Duodenal mucosa (tissue), 2 donors: ENCODE results near the gene KLHL4.
"Not testable (repeated sequence)": the region's sequence is repeated elsewhere in the genome, so short reads cannot be mapped to it uniquely, and the experiment has no call there.

Source experiments
- H3K27ac ChIP-seq: one replicate; pipeline ENCODE4 v1.7.0; 2013; ENCODE audit warnings: low read depth, low read length
- H3K27me3 ChIP-seq, 2 donors: one replicate each; pipeline ENCODE4 v1.7.0; 2013; ENCODE audit warnings: low read length in 2 of 2, control low read depth in 1 of 2; ENCODE audit not compliant: insufficient read depth in 2 of 2, control insufficient read depth in 1 of 2
- H3K36me3 ChIP-seq, 2 donors: one replicate each; pipeline ENCODE4 v1.7.0; 2013; ENCODE audit warnings: low read length in 2 of 2, control low read depth in 1 of 2; ENCODE audit not compliant: insufficient read depth in 2 of 2, control insufficient read depth in 1 of 2
- H3K4me1 ChIP-seq, 2 donors: one replicate each; pipeline ENCODE4 v1.7.0; 2013; ENCODE audit warnings: low read length in 2 of 2, control low read depth in 1 of 2; ENCODE audit not compliant: insufficient read depth in 2 of 2, control insufficient read depth in 1 of 2
- H3K4me3 ChIP-seq, 2 donors: one replicate each; pipeline ENCODE4 v1.7.0; 2013; ENCODE audit warnings: low read length in 2 of 2, low read depth in 1 of 2
- H3K9ac ChIP-seq, 2 donors: one replicate each; pipeline ENCODE4 v1.7.0; 2013; ENCODE audit warnings: low read length in 2 of 2, low read depth in 1 of 2
- H3K9me3 ChIP-seq, 2 donors: one replicate each; pipeline ENCODE4 v1.7.0; 2013; ENCODE audit warnings: low read length in 2 of 2, control low read depth in 1 of 2; ENCODE audit not compliant: control insufficient read depth in 1 of 2

Gene KLHL4

DNA sequence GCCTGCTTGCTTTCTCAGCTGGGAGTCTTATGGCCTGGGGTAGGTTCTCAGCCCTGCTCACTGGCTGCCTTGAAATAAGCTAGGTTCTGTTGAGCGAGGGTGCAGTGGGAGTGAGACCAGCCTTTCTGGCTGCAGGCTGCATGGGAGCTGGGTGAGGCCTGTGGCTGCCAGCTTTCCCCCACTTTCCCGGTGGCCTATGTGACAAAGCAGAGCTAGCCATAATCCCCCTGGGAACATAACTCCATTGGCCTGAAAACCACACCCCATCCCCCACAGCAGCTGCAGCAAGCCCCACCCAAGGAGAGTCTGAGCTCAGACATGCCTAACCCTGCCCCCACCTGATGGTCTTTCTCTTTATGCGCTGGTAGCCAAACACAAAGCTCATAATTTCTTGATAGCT, 118.9 kb downstream of the KLHL4 start:
- Histone ChIP-seq H3K4me3 (no peak overlapping the region), H3K27ac (no peak overlapping the region), H3K36me3 (no peaks in the 10 kb centered on the region), H3K9me3 (no peaks in the 10 kb centered on the region), H3K4me1 (no peaks in the 10 kb centered on the region), H3K27me3 (no peaks in the 10 kb centered on the region), H3K9ac (no peak overlapping the region)

GRCh38 chrX:87641439-87641838, 123.8 kb downstream of the KLHL4 start:
- H3K36me3 ChIP-seq, H3K27me3 ChIP-seq, H3K27ac ChIP-seq, H3K9me3 ChIP-seq, H3K4me1 ChIP-seq, H3K9ac ChIP-seq, H3K4me3 ChIP-seq: not testable (repeated sequence)

GRCh38 chrX:87661761-87662160, 144.2 kb downstream of the KLHL4 start:
- no peak overlapping the region for H3K9ac ChIP-seq
- no peak overlapping the region for H3K27ac ChIP-seq
- H3K9me3 ChIP-seq: no peaks in the 10 kb centered on the region
- no peaks in the 10 kb centered on the region for H3K36me3 ChIP-seq
- no peaks in the 10 kb centered on the region for H3K27me3 ChIP-seq
- H3K4me1 ChIP-seq: no peaks in the 10 kb centered on the region
- H3K4me3 ChIP-seq: no peak overlapping the region

- no peak overlapping the region for H3K27ac ChIP-seq
- no peak overlapping the region for H3K4me3 ChIP-seq
- no peak overlapping the region for H3K9ac ChIP-seq
These were observed 145.8 kb downstream of the KLHL4 start for GRCh38 chrX:87663421-87663820.

GRCh38 chrX:87664381-87664780, 146.8 kb downstream of the KLHL4 start:
- H3K9me3 ChIP-seq: no peaks in the 10 kb centered on the region

More at GRCh38 chrX:87663421-87663820, 145.8 kb downstream of the KLHL4 start:
- Histone ChIP-seq H3K9me3 (no peaks in the 10 kb centered on the region), H3K36me3 (no peaks in the 10 kb centered on the region), H3K4me1 (no peaks in the 10 kb centered on the region), H3K27me3 (no peaks in the 10 kb centered on the region)

GRCh38 chrX:87679849-87680248, 162.2 kb downstream of the KLHL4 start:
- Histone ChIP-seq H3K27ac (no peak overlapping the region), H3K9me3 (no peaks in the 10 kb centered on the region), H3K27me3 (no peaks in the 10 kb centered on the region), H3K36me3 (no peaks in the 10 kb centered on the region), H3K9ac (no peak overlapping the region), H3K4me3 (no peak overlapping the region), H3K4me1 (no peaks in the 10 kb centered on the region)

More at GRCh38 chrX:87664381-87664780, 146.8 kb downstream of the KLHL4 start:
- no peaks in the 10 kb centered on the region for H3K27me3 ChIP-seq
- H3K4me1 ChIP-seq: no peaks in the 10 kb centered on the region
- no peak overlapping the region for H3K27ac ChIP-seq
- H3K9ac ChIP-seq: no peak overlapping the region
- H3K4me3 ChIP-seq: no peak overlapping the region
- H3K36me3 ChIP-seq: no peaks in the 10 kb centered on the region

DNA sequence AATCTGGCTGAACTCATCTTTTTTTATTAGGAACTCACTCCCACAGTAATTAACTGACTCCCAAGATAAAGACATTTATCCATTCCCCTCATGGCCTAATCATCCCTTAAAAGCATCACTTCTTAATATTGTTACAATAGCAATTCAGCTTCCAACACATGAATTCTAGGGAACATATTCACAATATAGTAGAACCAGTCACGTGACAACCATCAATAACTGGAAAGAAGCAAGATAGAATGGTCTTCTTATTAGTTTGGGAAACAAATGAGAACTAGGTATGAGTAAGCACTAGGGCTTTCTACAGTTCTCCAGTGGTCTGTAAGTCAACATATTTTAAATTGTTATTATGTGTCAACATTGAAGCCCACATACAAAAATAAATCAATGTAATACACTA, 170.1 kb downstream of the KLHL4 start:
- no peak overlapping the region for H3K4me3 ChIP-seq
- no peak overlapping the region for H3K27ac ChIP-seq

DNA sequence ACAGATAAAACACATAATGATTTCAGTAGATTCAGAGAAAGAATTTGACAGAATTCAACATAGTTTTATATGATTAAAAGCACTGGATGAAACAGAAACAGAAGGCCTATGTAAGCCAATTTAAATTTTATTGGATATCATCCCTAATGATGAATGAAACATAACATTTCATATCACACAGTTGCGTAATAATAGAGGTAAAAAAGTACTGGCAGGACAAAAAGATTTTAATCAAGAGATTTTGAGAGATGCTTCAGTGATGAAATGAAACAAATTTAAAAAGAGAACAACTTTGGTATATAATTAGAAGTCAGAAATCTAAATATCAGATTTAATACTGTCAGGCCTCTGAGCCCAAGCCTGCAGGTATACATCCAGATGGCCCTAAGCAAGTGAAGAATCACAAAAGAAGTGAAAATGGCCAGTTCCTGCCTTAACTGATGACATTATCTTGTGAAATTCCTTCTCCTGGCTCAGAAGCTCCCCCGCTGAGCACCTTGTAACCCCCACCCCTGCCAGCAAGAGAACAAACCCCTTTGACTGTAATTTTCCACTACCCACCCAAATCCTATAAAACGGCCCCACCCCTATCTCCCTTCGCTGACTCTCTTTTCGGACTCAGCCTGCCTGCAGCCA, 170.6 kb downstream of the KLHL4 start:
- not testable (repeated sequence) for H3K9ac ChIP-seq, H3K9me3 ChIP-seq, H3K4me3 ChIP-seq, H3K27me3 ChIP-seq, H3K4me1 ChIP-seq, H3K27ac ChIP-seq, H3K36me3 ChIP-seq

More for the DNA sequence above, 170.1 kb downstream of the KLHL4 start:
- Histone ChIP-seq H3K4me1 (no peaks in the 10 kb centered on the region), H3K9me3 (no peaks in the 10 kb centered on the region), H3K27me3 (no peaks in the 10 kb centered on the region), H3K9ac (no peak overlapping the region), H3K36me3 (no peaks in the 10 kb centered on the region)

- H3K27ac ChIP-seq, H3K27me3 ChIP-seq, H3K9ac ChIP-seq, H3K36me3 ChIP-seq, H3K4me3 ChIP-seq, H3K4me1 ChIP-seq, H3K9me3 ChIP-seq: not testable (repeated sequence)
These were observed 171.6 kb downstream of the KLHL4 start for GRCh38 chrX:87689218-87689617.

DNA sequence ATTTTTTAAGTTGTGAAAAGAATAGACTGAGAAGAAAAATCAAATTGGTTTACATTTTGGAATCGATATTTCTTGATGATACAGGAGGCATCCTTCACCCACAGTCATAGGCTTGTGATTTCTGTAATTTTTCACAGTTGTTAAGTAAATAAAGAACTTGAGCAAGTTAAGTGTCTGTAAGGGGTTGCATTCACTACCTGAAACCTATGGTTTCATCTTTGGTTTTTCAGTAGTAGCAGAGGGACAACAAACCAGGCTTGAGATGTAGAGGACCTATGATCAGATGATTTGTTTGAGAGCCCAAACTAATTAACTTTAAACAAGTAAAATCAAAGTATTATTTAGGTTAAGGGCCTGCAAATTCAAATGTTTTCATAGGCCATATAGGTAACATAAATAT, 175.6 kb downstream of the KLHL4 start:
- Histone ChIP-seq H3K4me1 (no peaks in the 10 kb centered on the region), H3K9ac (no peak overlapping the region), H3K27ac (no peak overlapping the region), H3K36me3 (no peaks in the 10 kb centered on the region), H3K27me3 (no peaks in the 10 kb centered on the region), H3K9me3 (no peaks in the 10 kb centered on the region), H3K4me3 (no peak overlapping the region)

GRCh38 chrX:87697409-87697808, 179.8 kb downstream of the KLHL4 start:
- no peaks in the 10 kb centered on the region for H3K36me3 ChIP-seq
- no peaks in the 10 kb centered on the region for H3K9me3 ChIP-seq
- H3K27me3 ChIP-seq: no peaks in the 10 kb centered on the region
- H3K4me1 ChIP-seq: no peaks in the 10 kb centered on the region
- H3K4me3 ChIP-seq: no peak overlapping the region
- H3K27ac ChIP-seq: no peak overlapping the region
- no peak overlapping the region for H3K9ac ChIP-seq
